ENCODE data around the gene TPX2. TPM values are rescaled to one million over a fixed set of nuclear protein-coding genes. Genes with fewer than 3 reads are reported as not detected.

Gene TPX2
- total RNA-seq, 2 donors from 2014 or later = not detected

GRCh38 chr20:31839782-31840487, 100.8 kb downstream of the TPX2 start:
- H3K27ac ChIP-seq = no peak overlapping the region
- ATAC-seq (no peak), DNase-seq (no peak)
- no peak overlapping the region for H3K4me3 ChIP-seq
- H3K27me3 ChIP-seq = no peaks in the 10 kb centered on the region
- TF ChIP-seq CTCF (IDR thresholded peaks at IDR 0.05) (no peak), POLR2A (IDR thresholded peaks at IDR 0.05) (no peak)
- H3K4me1 ChIP-seq = peaks cover 6% of the 10 kb centered on the region
- no peaks in the 10 kb centered on the region for H3K9me3 ChIP-seq
- intact Hi-C loops (cut with DNase I) = loop anchor here (5.0 kb wide), 1 partner anchor 117 kb away; no protein-coding TSS in a partner anchor
- WGBS, 2 donors = 55 to 74% methylated on average over 3 to 5 of the region's 5 CpGs
- no peaks in the 10 kb centered on the region for H3K36me3 ChIP-seq (replicated peaks in 1 of 2; ENCODE audit: insufficient read depth in 1 of 2, low read depth in 2 of 2)

- H3K27ac ChIP-seq = no peak overlapping the region
- intact Hi-C loops (cut with DNase I) = loop anchor here (5.0 kb wide), 1 partner anchor 116 kb away; no protein-coding TSS in a partner anchor
- no peak for TF ChIP-seq CTCF (IDR thresholded peaks at IDR 0.05)
- TF ChIP-seq POLR2A (IDR thresholded peaks at IDR 0.05) = no peak
- H3K9me3 ChIP-seq = no peaks in the 10 kb centered on the region
- peaks cover 4% of the 10 kb centered on the region for H3K4me1 ChIP-seq
- DNase-seq (no peak), ATAC-seq (no peak)
- no peak overlapping the region for H3K4me3 ChIP-seq
- H3K27me3 ChIP-seq = no peaks in the 10 kb centered on the region
- 67 to 73% methylated on average over 8 to 15 of the region's 15 CpGs for WGBS, 2 donors
- H3K36me3 ChIP-seq (replicated peaks in 1 of 2; ENCODE audit: insufficient read depth in 1 of 2, low read depth in 2 of 2) = no peaks in the 10 kb centered on the region
Measured at GRCh38 chr20:31840906-31841816, 102.1 kb downstream of the TPX2 start.

GRCh38 chr20:31841928-31842327, 102.8 kb downstream of the TPX2 start:
- Histone ChIP-seq H3K4me3 (no peak overlapping the region), H3K9me3 (no peaks in the 10 kb centered on the region), H3K4me1 (no peaks in the 10 kb centered on the region), H3K36me3 (replicated peaks in 1 of 2; ENCODE audit: insufficient read depth in 1 of 2, low read depth in 2 of 2) (no peaks in the 10 kb centered on the region), H3K27ac (peak overlapping the region in 1 of 4 donors; percentile 37), H3K27me3 (no peaks in the 10 kb centered on the region)
- TF ChIP-seq POLR2A (IDR thresholded peaks at IDR 0.05) = no peak
- TF ChIP-seq CTCF (IDR thresholded peaks at IDR 0.05) = no peak
- ATAC-seq = no peak
- WGBS, 2 donors = 39 to 50% methylated on average over 6 to 8 of the region's 8 CpGs
- intact Hi-C loops (cut with DNase I) = loop anchor here (5.0 kb wide), 1 partner anchor 115 kb away; no protein-coding TSS in a partner anchor
- DNase-seq = peak in 1 of 4 donors; percentile 20

- ATAC-seq (peak; percentile 36), DNase-seq (peak in 1 of 4 donors; percentile 34)
- H3K9me3 ChIP-seq = no peaks in the 10 kb centered on the region
- H3K27me3 ChIP-seq = no peaks in the 10 kb centered on the region
- 46 to 66% methylated on average over 6 to 12 of the region's 12 CpGs for WGBS, 2 donors
- intact Hi-C loops (cut with DNase I) = loop anchor here (5.0 kb wide), 1 partner anchor 115 kb away; no protein-coding TSS in a partner anchor
- no peaks in the 10 kb centered on the region for H3K36me3 ChIP-seq (replicated peaks in 1 of 2; ENCODE audit: insufficient read depth in 1 of 2, low read depth in 2 of 2)
- H3K27ac ChIP-seq = peak overlapping the region in 1 of 4 donors; percentile 37
- TF ChIP-seq CTCF (IDR thresholded peaks at IDR 0.05) (no peak), POLR2A (IDR thresholded peaks at IDR 0.05) (no peak)
- no peak overlapping the region for H3K4me3 ChIP-seq
- H3K4me1 ChIP-seq = no peaks in the 10 kb centered on the region
Measured at GRCh38 chr20:31842471-31843157, 103.5 kb downstream of the TPX2 start.
